Ectodermal cell (in vitro differentiated cells): ENCODE measurements around the gene XYLT1.

Experiments
- H3K27ac ChIP-seq: 2 replicates; pipeline ENCODE4 v1.7.0; 2013; ENCODE audit warnings: mild to moderate bottlenecking, low read depth, low read length; ENCODE audit not compliant: insufficient read depth, poor library complexity, severe bottlenecking
- H3K27me3 ChIP-seq: 2 replicates; pipeline ENCODE4 v1.7.0; 2013; ENCODE audit warnings: mild to moderate bottlenecking, low read length; ENCODE audit not compliant: insufficient read depth, control insufficient read depth, poor library complexity, severe bottlenecking
- H3K36me3 ChIP-seq: one replicate; pipeline ENCODE4 v1.7.0; 2013; ENCODE audit warnings: low read length; ENCODE audit not compliant: control insufficient read depth, insufficient read depth
- H3K4me1 ChIP-seq: one replicate; pipeline ENCODE4 v1.7.0; 2013; ENCODE audit warnings: low read length; ENCODE audit not compliant: control insufficient read depth, insufficient read depth
- H3K4me3 ChIP-seq: 2 replicates; pipeline ENCODE4 v1.7.0; 2013; ENCODE audit warnings: low read depth, low read length, control low read depth; ENCODE audit not compliant: insufficient read depth
- H3K9me3 ChIP-seq: 2 replicates; pipeline ENCODE4 v1.7.0; 2013; ENCODE audit warnings: mild to moderate bottlenecking, low read length, moderate library complexity; ENCODE audit not compliant: control insufficient read depth
- WGBS, 2 experiments: methylation state at CpG; one replicate each; pipeline ENCODE4 v1.1.7; 2013; ENCODE audit warnings: missing lambda C conversion rate in 2 of 2; 5-methylcytosine and 5-hydroxymethylcytosine counted together

XYLT1 gene

GRCh38 chr16:17270683-17271109, 200.1 kb downstream of the XYLT1 start:
- Histone ChIP-seq H3K9me3 (no peaks in the 10 kb centered on the region), H3K4me1 (peaks cover 4% of the 10 kb centered on the region), H3K27ac (no peak overlapping the region), H3K4me3 (no peak overlapping the region), H3K27me3 (no peaks in the 10 kb centered on the region), H3K36me3 (no peaks in the 10 kb centered on the region)
- 88 to 95% methylated on average over 6 of the region's 6 CpGs for WGBS, 2 experiments

GRCh38 chr16:17270111-17270510, 200.6 kb downstream of the XYLT1 start:
- WGBS, 2 experiments, result 85 to 92% methylated on average over 3 of the region's 3 CpGs
- Histone ChIP-seq H3K36me3 (no peaks in the 10 kb centered on the region), H3K27me3 (no peaks in the 10 kb centered on the region), H3K4me3 (no peak overlapping the region), H3K9me3 (no peaks in the 10 kb centered on the region), H3K4me1 (peaks cover 4% of the 10 kb centered on the region), H3K27ac (no peak overlapping the region)

- Histone ChIP-seq H3K4me1 (peaks cover 4% of the 10 kb centered on the region), H3K4me3 (no peak overlapping the region), H3K9me3 (no peaks in the 10 kb centered on the region), H3K36me3 (no peaks in the 10 kb centered on the region), H3K27ac (no peak overlapping the region), H3K27me3 (no peaks in the 10 kb centered on the region)
- 95% methylated on average over 2 of the region's 2 CpGs for WGBS, 2 experiments
Measured at GRCh38 chr16:17269439-17269838, 201.3 kb downstream of the XYLT1 start.

GRCh38 chr16:17266608-17267313, 204.0 kb downstream of the XYLT1 start:
- Histone ChIP-seq H3K9me3 (no peaks in the 10 kb centered on the region), H3K27me3 (no peaks in the 10 kb centered on the region), H3K4me3 (no peak overlapping the region)

GRCh38 chr16:17265154-17265553, 205.6 kb downstream of the XYLT1 start:
- Histone ChIP-seq H3K4me1 (peaks cover 4% of the 10 kb centered on the region), H3K27ac (no peak overlapping the region), H3K27me3 (no peaks in the 10 kb centered on the region), H3K36me3 (no peaks in the 10 kb centered on the region), H3K4me3 (no peak overlapping the region), H3K9me3 (no peaks in the 10 kb centered on the region)
- WGBS, 2 experiments, result 90 to 100% methylated on average over 1 of the region's 1 CpG

More at GRCh38 chr16:17266608-17267313, 204.0 kb downstream of the XYLT1 start:
- Histone ChIP-seq H3K27ac (no peak overlapping the region), H3K36me3 (no peaks in the 10 kb centered on the region), H3K4me1 (peaks cover 4% of the 10 kb centered on the region)
- WGBS, 2 experiments, result 88 to 92% methylated on average over 16 of the region's 16 CpGs

- WGBS, 2 experiments, result 81 to 85% methylated on average over 5 of the region's 5 CpGs
- Histone ChIP-seq H3K4me3 (no peak overlapping the region), H3K27ac (no peak overlapping the region), H3K9me3 (no peaks in the 10 kb centered on the region), H3K4me1 (peaks cover 6% of the 10 kb centered on the region), H3K27me3 (no peaks in the 10 kb centered on the region), H3K36me3 (no peaks in the 10 kb centered on the region)
Measured at GRCh38 chr16:17261197-17261858, 209.4 kb downstream of the XYLT1 start.

- Histone ChIP-seq H3K4me1 (peaks cover 6% of the 10 kb centered on the region), H3K36me3 (no peaks in the 10 kb centered on the region), H3K9me3 (no peaks in the 10 kb centered on the region), H3K27ac (no peak overlapping the region), H3K27me3 (no peaks in the 10 kb centered on the region), H3K4me3 (no peak overlapping the region)
- 77 to 83% methylated on average over 5 of the region's 5 CpGs for WGBS, 2 experiments
Measured at GRCh38 chr16:17260276-17260849, 210.4 kb downstream of the XYLT1 start.

- no peak overlapping the region for H3K27ac ChIP-seq
- no peak overlapping the region for H3K4me3 ChIP-seq
- H3K36me3 ChIP-seq, result no peaks in the 10 kb centered on the region
- WGBS, 2 experiments, result 96 to 97% methylated on average over 5 to 6 of the region's 6 CpGs
- peaks cover 6% of the 10 kb centered on the region for H3K4me1 ChIP-seq
- H3K9me3 ChIP-seq, result no peaks in the 10 kb centered on the region
- no peaks in the 10 kb centered on the region for H3K27me3 ChIP-seq
Measured at GRCh38 chr16:17259751-17260270, 210.9 kb downstream of the XYLT1 start.

- no peaks in the 10 kb centered on the region for H3K36me3 ChIP-seq
- H3K27ac ChIP-seq, result no peak overlapping the region
- H3K4me1 ChIP-seq, result peaks cover 6% of the 10 kb centered on the region
- WGBS, 2 experiments, result 92 to 93% methylated on average over 23 of the region's 23 CpGs
- no peaks in the 10 kb centered on the region for H3K27me3 ChIP-seq
- H3K4me3 ChIP-seq, result no peak overlapping the region
- H3K9me3 ChIP-seq, result no peaks in the 10 kb centered on the region
Measured at GRCh38 chr16:17258848-17259713, 211.7 kb downstream of the XYLT1 start.
